ENCODE results near the gene NOL11.

Gene NOL11

GRCh38 chr17:67785122-67785477 lies 67.4 kb downstream of the NOL11 start:
- no peak overlapping the region for H3K27ac ChIP-seq (ENCODE audit: low read length)
- H3K9ac ChIP-seq (ENCODE audit: low read length in 2 of 2), result no peak overlapping the region
- H3K4me1 ChIP-seq (ENCODE audit: control insufficient read depth, insufficient read depth, low read length), result no peaks in the 10 kb centered on the region
- no peaks in the 10 kb centered on the region for H3K36me3 ChIP-seq (ENCODE audit: control insufficient read depth in 2 of 2, insufficient read depth in 2 of 2, low read length in 2 of 2)
- H3K4me3 ChIP-seq (ENCODE audit: low read length in 2 of 2), result no peak overlapping the region
- no peaks in the 10 kb centered on the region for H3K9me3 ChIP-seq (ENCODE audit: control insufficient read depth in 2 of 2, low read length in 2 of 2)
- no peaks in the 10 kb centered on the region for H3K27me3 ChIP-seq (ENCODE audit: control insufficient read depth in 1 of 2, insufficient read depth in 2 of 2, low read length in 2 of 2)

- Histone ChIP-seq H3K9ac (ENCODE audit: low read length in 2 of 2) (no peak overlapping the region), H3K27ac (ENCODE audit: low read length) (no peak overlapping the region), H3K36me3 (ENCODE audit: control insufficient read depth in 2 of 2, insufficient read depth in 2 of 2, low read length in 2 of 2) (no peaks in the 10 kb centered on the region), H3K9me3 (ENCODE audit: control insufficient read depth in 2 of 2, low read length in 2 of 2) (no peaks in the 10 kb centered on the region), H3K4me3 (ENCODE audit: low read length in 2 of 2) (no peak overlapping the region), H3K4me1 (ENCODE audit: control insufficient read depth, insufficient read depth, low read length) (no peaks in the 10 kb centered on the region), H3K27me3 (ENCODE audit: control insufficient read depth in 1 of 2, insufficient read depth in 2 of 2, low read length in 2 of 2) (no peaks in the 10 kb centered on the region)
Observed at GRCh38 chr17:67785504-67785903, 67.8 kb downstream of the NOL11 start.

Measured in stomach smooth muscle (tissue), 2 donors.